SK-N-SH treated with all-trans-retinoic acid at 6 μM for 48 hours (cell line): ENCODE data around the gene PSME4.

ENCODE experiments used
- ATAC-seq: fragments of 200-7000 bp; cut with Tn5 transposase; 3 replicates; pipeline ENCODE4 v1.9.1; 2020; ENCODE audit warnings: mild to moderate bottlenecking, moderate library complexity
- ARNTL ChIP-seq: fragments of 450-650 bp; formaldehyde crosslinking; IDR thresholded peaks from 2 replicates; pipeline ENCODE4 v1.5.0; 2020; ENCODE audit warnings: low read depth, mild to moderate bottlenecking, moderate library complexity, borderline replicate concordance
- BACH2 ChIP-seq: fragments of 250-450 bp; sonication (Bioruptor Pico); IDR thresholded peaks from 2 replicates; pipeline ENCODE4 v1.9.0; 2021; ENCODE audit warnings: mild to moderate bottlenecking, borderline replicate concordance
- CREB5 ChIP-seq: fragments of 250-450 bp; sonication (Bioruptor Pico); IDR thresholded peaks from 2 replicates; pipeline ENCODE4 v1.5.1; 2020; ENCODE audit warnings: low read depth, mild to moderate bottlenecking, moderate library complexity
- CSDC2 ChIP-seq: fragments of 250-450 bp; sonication (Bioruptor Pico); IDR thresholded peaks from 2 replicates; pipeline ENCODE4 v1.5.0; 2020; ENCODE audit warnings: mild to moderate bottlenecking, moderate library complexity
- ESRRG ChIP-seq: fragments of 250-450 bp; sonication (Bioruptor Pico); IDR thresholded peaks from 2 replicates; pipeline ENCODE4 v1.6.1; 2021; ENCODE audit warnings: mild to moderate bottlenecking
- GLIS3 ChIP-seq: fragments of 250-450 bp; sonication (Bioruptor Pico); IDR thresholded peaks from 2 replicates; pipeline ENCODE4 v1.5.0; 2020; ENCODE audit warnings: mild to moderate bottlenecking, moderate library complexity
- ISL1 ChIP-seq: fragments of 250-450 bp; sonication (Bioruptor Pico); IDR thresholded peaks from 2 replicates; pipeline ENCODE4 v2.1.2; 2022; ENCODE audit warnings: mild to moderate bottlenecking, moderate library complexity
- OSR1 ChIP-seq: fragments of 250-450 bp; sonication (Bioruptor Pico); IDR thresholded peaks from 2 replicates; pipeline ENCODE4 v1.8.0; 2022; ENCODE audit warnings: moderate library complexity, mild to moderate bottlenecking, inconsistent platforms
- PATZ1 ChIP-seq: fragments of 250-450 bp; sonication (Bioruptor Pico); IDR thresholded peaks from 2 replicates; pipeline ENCODE4 v1.8.0; 2020; ENCODE audit warnings: mild to moderate bottlenecking, moderate library complexity, borderline replicate concordance
- PPARA ChIP-seq: fragments of 250-450 bp; sonication (Bioruptor Pico); IDR thresholded peaks from 2 replicates; pipeline ENCODE4 v1.5.0; 2020; ENCODE audit warnings: mild to moderate bottlenecking, borderline replicate concordance
- SNAI2 ChIP-seq: fragments of 250-450 bp; sonication (Bioruptor Pico); IDR thresholded peaks from 2 replicates; pipeline ENCODE4 v1.5.0; 2020; ENCODE audit warnings: mild to moderate bottlenecking, moderate library complexity
- TCF4 ChIP-seq: fragments of 250-450 bp; sonication (Bioruptor Pico); IDR thresholded peaks from 2 replicates; pipeline ENCODE4 v1.8.0; 2021; ENCODE audit warnings: mild to moderate bottlenecking, moderate library complexity, borderline replicate concordance
- TOX ChIP-seq: fragments of 250-450 bp; sonication (Bioruptor Pico); IDR thresholded peaks from 2 replicates; pipeline ENCODE4 v1.8.0; 2021; ENCODE audit warnings: mild to moderate bottlenecking, moderate library complexity, borderline replicate concordance
- ZC3H10 ChIP-seq: fragments of 250-450 bp; sonication (Bioruptor Pico); IDR thresholded peaks from 2 replicates; pipeline ENCODE4 v1.5.1; 2021; ENCODE audit warnings: mild to moderate bottlenecking, moderate library complexity
- ZFP3 ChIP-seq: fragments of 250-450 bp; sonication (Bioruptor Pico); IDR thresholded peaks from 2 replicates; pipeline ENCODE4 v1.5.0; 2020; ENCODE audit warnings: mild to moderate bottlenecking, moderate library complexity
- ZNF565 ChIP-seq: fragments of 450-650 bp; formaldehyde crosslinking; conservative IDR thresholded peaks from 2 replicates; pipeline ENCODE4 v1.5.0; 2020; ENCODE audit warnings: low read depth, mild to moderate bottlenecking, moderate library complexity
- ZNF8 ChIP-seq: fragments of 450-650 bp; formaldehyde crosslinking; IDR thresholded peaks from 2 replicates; pipeline ENCODE4 v1.5.0; 2020; ENCODE audit warnings: mild to moderate bottlenecking, moderate library complexity
- TF ChIP-seq, protein P1 (sequence below): fragments of 250-450 bp; sonication (Bioruptor Pico); IDR thresholded peaks from 2 replicates; pipeline ENCODE4 v1.8.0; 2021; ENCODE audit warnings: low read depth, mild to moderate bottlenecking, moderate library complexity, borderline replicate concordance
- TF ChIP-seq, protein P2 (sequence below): fragments of 250-450 bp; sonication (Bioruptor Pico); IDR thresholded peaks from 2 replicates; pipeline ENCODE4 v1.5.1; 2021; ENCODE audit warnings: mild to moderate bottlenecking, moderate library complexity
- TF ChIP-seq, protein P3 (sequence below): fragments of 250-450 bp; sonication (Bioruptor Pico); IDR thresholded peaks from 2 replicates; pipeline ENCODE4 v1.5.0; 2020; ENCODE audit warnings: mild to moderate bottlenecking, moderate library complexity

Gene PSME4

DNA sequence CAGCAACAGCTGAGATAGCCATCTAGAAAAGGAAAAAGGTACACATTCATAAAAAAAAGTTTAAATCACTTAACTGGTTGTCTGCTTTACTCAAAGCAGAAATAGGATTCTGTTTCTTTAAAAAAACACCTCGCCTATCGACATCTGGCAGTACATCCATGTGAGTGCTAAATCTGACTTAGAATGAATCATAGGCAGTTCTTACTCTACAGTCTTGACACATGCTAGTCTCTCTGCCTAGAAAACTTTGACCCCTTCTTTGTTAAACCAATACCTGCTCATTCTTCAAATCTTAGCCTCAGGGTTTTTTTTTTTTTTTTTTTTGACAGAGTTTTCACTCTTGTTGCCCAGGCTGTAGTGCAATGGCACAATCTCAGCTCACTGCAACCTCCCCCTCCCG, 73.9 kb downstream of the PSME4 start:
- TF ChIP-seq, protein P1, sequence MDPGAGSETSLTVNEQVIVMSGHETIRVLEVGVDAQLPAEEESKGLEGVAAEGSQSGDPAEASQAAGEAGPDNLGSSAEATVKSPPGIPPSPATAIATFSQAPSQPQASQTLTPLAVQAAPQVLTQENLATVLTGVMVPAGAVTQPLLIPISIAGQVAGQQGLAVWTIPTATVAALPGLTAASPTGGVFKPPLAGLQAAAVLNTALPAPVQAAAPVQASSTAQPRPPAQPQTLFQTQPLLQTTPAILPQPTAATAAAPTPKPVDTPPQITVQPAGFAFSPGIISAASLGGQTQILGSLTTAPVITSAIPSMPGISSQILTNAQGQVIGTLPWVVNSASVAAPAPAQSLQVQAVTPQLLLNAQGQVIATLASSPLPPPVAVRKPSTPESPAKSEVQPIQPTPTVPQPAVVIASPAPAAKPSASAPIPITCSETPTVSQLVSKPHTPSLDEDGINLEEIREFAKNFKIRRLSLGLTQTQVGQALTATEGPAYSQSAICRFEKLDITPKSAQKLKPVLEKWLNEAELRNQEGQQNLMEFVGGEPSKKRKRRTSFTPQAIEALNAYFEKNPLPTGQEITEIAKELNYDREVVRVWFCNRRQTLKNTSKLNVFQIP (CRISPR knock-in tag) = no peak
- TF ChIP-seq CREB5 (no peak), TOX (CRISPR knock-in tag) (no peak), ZNF8 (no peak), CSDC2 (CRISPR knock-in tag) (no peak), ARNTL (CRISPR knock-in tag) (no peak), ZC3H10 (no peak), SNAI2 (CRISPR knock-in tag) (no peak), ZFP3 (CRISPR knock-in tag) (no peak), ESRRG (CRISPR knock-in tag) (no peak), PATZ1 (no peak), GLIS3 (CRISPR knock-in tag) (no peak), ISL1 (no peak), PPARA (CRISPR knock-in tag) (no peak), TCF4 (no peak), OSR1 (CRISPR knock-in tag) (no peak), BACH2 (no peak)
- TF ChIP-seq, protein P2, sequence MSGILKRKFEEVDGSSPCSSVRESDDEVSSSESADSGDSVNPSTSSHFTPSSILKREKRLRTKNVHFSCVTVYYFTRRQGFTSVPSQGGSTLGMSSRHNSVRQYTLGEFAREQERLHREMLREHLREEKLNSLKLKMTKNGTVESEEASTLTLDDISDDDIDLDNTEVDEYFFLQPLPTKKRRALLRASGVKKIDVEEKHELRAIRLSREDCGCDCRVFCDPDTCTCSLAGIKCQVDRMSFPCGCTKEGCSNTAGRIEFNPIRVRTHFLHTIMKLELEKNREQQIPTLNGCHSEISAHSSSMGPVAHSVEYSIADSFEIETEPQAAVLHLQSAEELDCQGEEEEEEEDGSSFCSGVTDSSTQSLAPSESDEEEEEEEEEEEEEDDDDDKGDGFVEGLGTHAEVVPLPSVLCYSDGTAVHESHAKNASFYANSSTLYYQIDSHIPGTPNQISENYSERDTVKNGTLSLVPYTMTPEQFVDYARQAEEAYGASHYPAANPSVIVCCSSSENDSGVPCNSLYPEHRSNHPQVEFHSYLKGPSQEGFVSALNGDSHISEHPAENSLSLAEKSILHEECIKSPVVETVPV (CRISPR knock-in tag) = no peak
- TF ChIP-seq, protein P3, sequence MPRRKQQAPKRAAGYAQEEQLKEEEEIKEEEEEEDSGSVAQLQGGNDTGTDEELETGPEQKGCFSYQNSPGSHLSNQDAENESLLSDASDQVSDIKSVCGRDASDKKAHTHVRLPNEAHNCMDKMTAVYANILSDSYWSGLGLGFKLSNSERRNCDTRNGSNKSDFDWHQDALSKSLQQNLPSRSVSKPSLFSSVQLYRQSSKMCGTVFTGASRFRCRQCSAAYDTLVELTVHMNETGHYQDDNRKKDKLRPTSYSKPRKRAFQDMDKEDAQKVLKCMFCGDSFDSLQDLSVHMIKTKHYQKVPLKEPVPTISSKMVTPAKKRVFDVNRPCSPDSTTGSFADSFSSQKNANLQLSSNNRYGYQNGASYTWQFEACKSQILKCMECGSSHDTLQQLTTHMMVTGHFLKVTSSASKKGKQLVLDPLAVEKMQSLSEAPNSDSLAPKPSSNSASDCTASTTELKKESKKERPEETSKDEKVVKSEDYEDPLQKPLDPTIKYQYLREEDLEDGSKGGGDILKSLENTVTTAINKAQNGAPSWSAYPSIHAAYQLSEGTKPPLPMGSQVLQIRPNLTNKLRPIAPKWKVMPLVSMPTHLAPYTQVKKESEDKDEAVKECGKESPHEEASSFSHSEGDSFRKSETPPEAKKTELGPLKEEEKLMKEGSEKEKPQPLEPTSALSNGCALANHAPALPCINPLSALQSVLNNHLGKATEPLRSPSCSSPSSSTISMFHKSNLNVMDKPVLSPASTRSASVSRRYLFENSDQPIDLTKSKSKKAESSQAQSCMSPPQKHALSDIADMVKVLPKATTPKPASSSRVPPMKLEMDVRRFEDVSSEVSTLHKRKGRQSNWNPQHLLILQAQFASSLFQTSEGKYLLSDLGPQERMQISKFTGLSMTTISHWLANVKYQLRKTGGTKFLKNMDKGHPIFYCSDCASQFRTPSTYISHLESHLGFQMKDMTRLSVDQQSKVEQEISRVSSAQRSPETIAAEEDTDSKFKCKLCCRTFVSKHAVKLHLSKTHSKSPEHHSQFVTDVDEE (CRISPR knock-in tag) = no peak
- ATAC-seq = peak; percentile 79

GRCh38 chr2:53886406-53887280, 84.2 kb downstream of the PSME4 start:
- no peak for ATAC-seq
- TF ChIP-seq OSR1 (CRISPR knock-in tag) = no peak
- TF ChIP-seq ZC3H10 = no peak
- TF ChIP-seq, protein P3 (CRISPR knock-in tag) = no peak
- TF ChIP-seq ZNF565 (CRISPR knock-in tag) = no peak
- TF ChIP-seq, protein P1 (CRISPR knock-in tag) = no peak
- TF ChIP-seq CREB5 = no peak
- no peak for TF ChIP-seq ARNTL (CRISPR knock-in tag)
- TF ChIP-seq ZFP3 (CRISPR knock-in tag) = no peak
- no peak for TF ChIP-seq SNAI2 (CRISPR knock-in tag)
- TF ChIP-seq PPARA (CRISPR knock-in tag) = no peak
- TF ChIP-seq, protein P2 (CRISPR knock-in tag) = no peak
- no peak for TF ChIP-seq ZNF8
- no peak for TF ChIP-seq GLIS3 (CRISPR knock-in tag)
- TF ChIP-seq, all 23 proteins: peak for 0
